ENCODE measurements around the gene ATOH8.

DNA sequence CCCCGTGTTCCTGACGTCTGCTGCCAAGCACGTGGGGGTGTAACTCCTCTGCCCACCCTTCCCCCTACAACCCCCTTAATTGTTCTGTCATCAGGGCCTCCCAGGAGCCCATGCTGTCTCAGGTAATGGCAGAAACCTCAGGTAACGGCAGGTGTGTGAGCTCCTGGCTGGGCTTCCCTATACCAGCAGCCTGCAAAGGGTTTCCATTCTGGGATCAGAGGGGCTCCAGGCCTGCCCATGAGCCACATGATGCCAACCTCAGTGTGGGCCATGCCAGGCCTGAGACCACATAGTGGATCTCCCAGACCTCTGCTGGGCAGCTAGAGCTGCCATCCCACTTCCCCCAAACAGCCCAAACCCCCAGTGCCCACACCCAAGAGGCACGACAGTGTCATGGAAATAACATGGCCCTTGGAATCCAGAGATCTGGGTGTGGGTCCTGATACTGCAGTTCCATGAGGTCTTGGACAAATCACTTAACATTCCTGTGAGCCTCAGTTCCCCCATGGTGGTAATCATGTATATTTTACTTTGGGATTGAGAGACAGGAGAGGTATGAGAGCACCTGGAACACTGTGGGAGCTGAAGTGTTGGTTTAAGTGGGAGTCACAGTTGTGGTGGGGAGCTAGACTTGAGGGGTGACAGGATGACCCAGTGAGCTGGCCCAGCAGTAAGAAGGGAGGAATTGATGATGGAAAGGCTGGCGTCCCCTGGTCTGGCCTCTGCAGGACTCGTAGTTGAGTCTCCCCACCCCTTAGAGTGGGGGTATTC lies 59.6 kb downstream of the ATOH8 start:
- TF ChIP-seq, protein P1, sequence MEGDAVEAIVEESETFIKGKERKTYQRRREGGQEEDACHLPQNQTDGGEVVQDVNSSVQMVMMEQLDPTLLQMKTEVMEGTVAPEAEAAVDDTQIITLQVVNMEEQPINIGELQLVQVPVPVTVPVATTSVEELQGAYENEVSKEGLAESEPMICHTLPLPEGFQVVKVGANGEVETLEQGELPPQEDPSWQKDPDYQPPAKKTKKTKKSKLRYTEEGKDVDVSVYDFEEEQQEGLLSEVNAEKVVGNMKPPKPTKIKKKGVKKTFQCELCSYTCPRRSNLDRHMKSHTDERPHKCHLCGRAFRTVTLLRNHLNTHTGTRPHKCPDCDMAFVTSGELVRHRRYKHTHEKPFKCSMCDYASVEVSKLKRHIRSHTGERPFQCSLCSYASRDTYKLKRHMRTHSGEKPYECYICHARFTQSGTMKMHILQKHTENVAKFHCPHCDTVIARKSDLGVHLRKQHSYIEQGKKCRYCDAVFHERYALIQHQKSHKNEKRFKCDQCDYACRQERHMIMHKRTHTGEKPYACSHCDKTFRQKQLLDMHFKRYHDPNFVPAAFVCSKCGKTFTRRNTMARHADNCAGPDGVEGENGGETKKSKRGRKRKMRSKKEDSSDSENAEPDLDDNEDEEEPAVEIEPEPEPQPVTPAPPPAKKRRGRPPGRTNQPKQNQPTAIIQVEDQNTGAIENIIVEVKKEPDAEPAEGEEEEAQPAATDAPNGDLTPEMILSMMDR (IDR thresholded peaks at IDR 0.05): no peak
- no peak for TF ChIP-seq POLR2A (IDR thresholded peaks at IDR 0.05)

Measured in heart left ventricle (tissue), 13 donors.